Neural cell (in vitro differentiated cells): ENCODE measurements around the gene METTL16. TPM values are rescaled to one million over a fixed set of nuclear protein-coding genes. Genes with fewer than 3 reads are reported as not detected.
"Not testable (repeated sequence)": the region's sequence is repeated elsewhere in the genome, so short reads cannot be mapped to it uniquely, and the experiment has no call there.

ENCODE experiments used
- H2AFZ ChIP-seq: fragments of 200-600, 300-800 bp; sonication (generic), shearing (Covaris generic); 2 replicates; pipeline ENCODE4 v1.6.0; 2014; ENCODE audit warnings: low read depth, mild to moderate bottlenecking, antibody characterized with exemption, low read length, moderate library complexity
- H3F3A ChIP-seq: fragments of 200-600 bp; shearing (Covaris generic); 2 replicates; pipeline ENCODE4 v1.6.1; 2016; ENCODE audit warnings: mild to moderate bottlenecking, moderate library complexity, mixed read lengths, antibody characterized with exemption, low read length; ENCODE audit not compliant: insufficient read depth, poor library complexity, severe bottlenecking
- H3K27ac ChIP-seq: fragments of 200-600, 300-800 bp; sonication (generic), shearing (Covaris generic); 2 replicates; pipeline ENCODE4 v1.5.1; 2014; ENCODE audit warnings: mild to moderate bottlenecking, low read length, moderate library complexity
- H3K27me3 ChIP-seq: fragments of 300-800, 200-600 bp; sonication (generic), shearing (Covaris generic); 2 replicates; pipeline ENCODE4 v1.6.0; 2014; ENCODE audit warnings: mild to moderate bottlenecking, low read depth, low read length, moderate library complexity; ENCODE audit not compliant: insufficient read depth
- H3K36me3 ChIP-seq: fragments of 300-800, 200-600 bp; sonication (generic), shearing (Covaris generic); 2 replicates; pipeline ENCODE4 v1.5.1; 2014; ENCODE audit warnings: mild to moderate bottlenecking, antibody characterized with exemption, low read length, moderate library complexity; ENCODE audit not compliant: insufficient read depth
- H3K4me2 ChIP-seq: fragments of 300-800, 200-600 bp; sonication (generic), shearing (Covaris generic); 2 replicates; pipeline ENCODE4 v1.6.0; 2014; ENCODE audit warnings: mild to moderate bottlenecking, low read length
- H3K4me3 ChIP-seq: fragments of 300-800, 200-600 bp; sonication (generic), shearing (Covaris generic); 2 replicates; pipeline ENCODE4 v1.5.1; 2014; ENCODE audit warnings: mild to moderate bottlenecking, low read length, moderate library complexity
- H3K79me2 ChIP-seq: fragments of 200-600 bp; shearing (Covaris generic); replicated peaks from 2 replicates; pipeline ENCODE4 v1.6.0; 2014; ENCODE audit warnings: mild to moderate bottlenecking, low read length, moderate library complexity; ENCODE audit not compliant: insufficient read depth
- H3K9ac ChIP-seq: fragments of 300-800, 200-600 bp; sonication (generic), shearing (Covaris generic); 2 replicates; pipeline ENCODE4 v1.6.1; 2016; ENCODE audit warnings: mild to moderate bottlenecking, low read length, mixed read lengths
- H3K9me2 ChIP-seq: fragments of 200-600 bp; shearing (Covaris generic); 2 replicates; pipeline ENCODE4 v1.6.1; 2016; ENCODE audit warnings: mild to moderate bottlenecking, low read length, mixed read lengths; ENCODE audit not compliant: insufficient read depth
- H3K9me3 ChIP-seq: fragments of 200-600, 300-800 bp; sonication (generic), shearing (Covaris generic); 2 replicates; pipeline ENCODE4 v1.6.1; 2016; ENCODE audit warnings: mild to moderate bottlenecking, mixed run types, low read length, moderate library complexity, mixed read lengths
- H4K20me1 ChIP-seq: fragments of 200-600 bp; shearing (Covaris generic); 2 replicates; pipeline ENCODE4 v1.6.1; 2016; ENCODE audit warnings: mild to moderate bottlenecking, mixed run types; ENCODE audit not compliant: insufficient read depth
- CTCF ChIP-seq: fragments of 450-650 bp; IDR thresholded peaks from 2 replicates; pipeline ENCODE4 v1.5.1; 2014; ENCODE audit warnings: antibody characterized with exemption, mild to moderate bottlenecking, moderate library complexity; ENCODE audit not compliant: poor library complexity, severe bottlenecking
- EP300 ChIP-seq: fragments of 450-650 bp; conservative IDR thresholded peaks from 2 replicates; pipeline ENCODE4 v1.6.1; 2014; ENCODE audit warnings: antibody characterized with exemption, mild to moderate bottlenecking, moderate library complexity; ENCODE audit not compliant: poor library complexity, severe bottlenecking
- EZH2 ChIP-seq: fragments of 200-600, 300-800 bp; shearing (Covaris generic), sonication (generic); IDR thresholded peaks from 2 replicates; pipeline ENCODE4 v1.6.1; 2014; ENCODE audit warnings: antibody characterized with exemption, low read length, borderline replicate concordance, mild to moderate bottlenecking; ENCODE audit not compliant: insufficient read depth, poor library complexity, severe bottlenecking
- MXI1 ChIP-seq: fragments of 450-650 bp; conservative IDR thresholded peaks from 2 replicates; pipeline ENCODE4 v1.6.1; 2014; ENCODE audit warnings: antibody characterized with exemption, mild to moderate bottlenecking; ENCODE audit not compliant: poor library complexity, severe bottlenecking
- POLR2AphosphoS5 ChIP-seq: IDR thresholded peaks from 2 replicates; pipeline ENCODE4 v1.6.1; 2012
- RAD21 ChIP-seq: fragments of 450-650 bp; conservative IDR thresholded peaks from 2 replicates; pipeline ENCODE4 v1.6.1; 2014; ENCODE audit warnings: antibody characterized with exemption, mild to moderate bottlenecking, moderate library complexity
- REST ChIP-seq: IDR thresholded peaks from 2 replicates; pipeline ENCODE4 v1.6.1; 2012; ENCODE audit warnings: borderline replicate concordance
- SMC3 ChIP-seq: fragments of 450-650 bp; conservative IDR thresholded peaks from 2 replicates; pipeline ENCODE4 v1.6.1; 2014; ENCODE audit warnings: antibody characterized with exemption, mild to moderate bottlenecking, moderate library complexity; ENCODE audit not compliant: poor library complexity
- TAF1 ChIP-seq: IDR thresholded peaks from 2 replicates; pipeline ENCODE4 v1.6.1; 2012; ENCODE audit warnings: low read depth
- polyA plus RNA-seq: library from polyadenylated mRNA; depleted of rRNA; stranded (reverse); fragments of >200 nt; gene quantifications from 2 replicates; pipeline ENCODE4 v1.2.3, GENCODE V29; 2014

METTL16 gene
- polyA plus RNA-seq, 1 donor from 2014 or later, result 20.3 TPM

- Histone ChIP-seq H4K20me1 (no peaks in the 10 kb centered on the region), H3K9me3 (no peaks in the 10 kb centered on the region), H2AFZ (no peak overlapping the region), H3K9me2 (no peaks in the 10 kb centered on the region), H3K9ac (no peak overlapping the region), H3K27ac (no peak overlapping the region), H3K27me3 (no peaks in the 10 kb centered on the region), H3K79me2 (peaks cover 31% of the 10 kb centered on the region), H3K4me2 (no peak overlapping the region), H3K36me3 (no peaks in the 10 kb centered on the region), H3K4me3 (no peak overlapping the region), H3F3A (no peaks in the 10 kb centered on the region)
- TF ChIP-seq CTCF (no peak), REST (no peak), MXI1 (no peak), POLR2AphosphoS5 (no peak), TAF1 (no peak), RAD21 (no peak)
Observed at GRCh38 chr17:2502871-2503580, 8.7 kb downstream of the METTL16 start.

- no peaks in the 10 kb centered on the region for H3K9me3 ChIP-seq
- no peaks in the 10 kb centered on the region for H3F3A ChIP-seq
- H3K9me2 ChIP-seq, result no peaks in the 10 kb centered on the region
- no peak overlapping the region for H3K4me2 ChIP-seq
- H4K20me1 ChIP-seq, result no peaks in the 10 kb centered on the region
- no peaks in the 10 kb centered on the region for H3K36me3 ChIP-seq
- H3K9ac ChIP-seq, result no peak overlapping the region
- no peak overlapping the region for H3K27ac ChIP-seq
- H3K79me2 ChIP-seq, result peaks cover 25% of the 10 kb centered on the region
- no peak overlapping the region for H2AFZ ChIP-seq
- no peaks in the 10 kb centered on the region for H3K27me3 ChIP-seq
- no peak overlapping the region for H3K4me3 ChIP-seq
- TF ChIP-seq RAD21 (no peak), EP300 (no peak), REST (no peak), MXI1 (no peak), EZH2 (no peak), SMC3 (no peak), TAF1 (no peak), CTCF (no peak), POLR2AphosphoS5 (no peak)
Observed at GRCh38 chr17:2500446-2500845, 11.2 kb downstream of the METTL16 start.

- not testable (repeated sequence) for H3K9ac ChIP-seq, H3K9me2 ChIP-seq, H4K20me1 ChIP-seq, H3K79me2 ChIP-seq, H3F3A ChIP-seq, H3K27ac ChIP-seq, H3K27me3 ChIP-seq, H3K4me2 ChIP-seq, H2AFZ ChIP-seq, H3K4me3 ChIP-seq, H3K9me3 ChIP-seq, H3K36me3 ChIP-seq
Observed at GRCh38 chr17:2489286-2489685, 22.4 kb downstream of the METTL16 start.
